ENCODE results near the gene OSBPL10. TPM values are rescaled to one million over a fixed set of nuclear protein-coding genes. Genes with fewer than 3 reads are reported as not detected.
"Not testable (repeated sequence)": the region's sequence is repeated elsewhere in the genome, so short reads cannot be mapped to it uniquely, and the experiment has no call there.

OSBPL10 gene
- total and polyA plus RNA-seq, 7 donors = 2.3 to 77.7 (median 8.5) TPM

DNA sequence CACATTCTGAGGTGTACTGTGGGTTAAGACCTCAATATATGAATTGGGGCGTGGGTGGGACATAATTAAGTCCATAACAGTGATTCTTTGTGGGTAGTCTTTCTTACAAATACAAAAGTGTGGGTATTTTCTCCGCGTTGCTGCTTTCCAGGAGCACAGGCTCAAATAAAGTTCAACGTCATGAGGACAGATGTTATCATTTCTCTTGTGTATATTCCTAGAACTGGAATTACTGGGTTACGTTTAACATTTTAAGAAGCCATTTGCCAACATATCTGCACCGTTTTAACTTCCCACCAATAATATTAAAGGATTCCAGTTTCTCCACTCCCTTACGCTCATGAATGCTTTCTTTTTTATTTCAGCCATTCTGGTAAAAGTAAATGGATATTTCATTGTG lies 40.1 kb upstream of the OSBPL10 start:
- H3K4me3 ChIP-seq = no peak overlapping the region
- H3K27me3 ChIP-seq = no peaks in the 10 kb centered on the region
- no peaks in the 10 kb centered on the region for H3K36me3 ChIP-seq
- no peak for DNase-seq
- H3K9me3 ChIP-seq = no peaks in the 10 kb centered on the region
- TF ChIP-seq POLR2A (IDR thresholded peaks at IDR 0.05) (no peak), EP300 (IDR thresholded peaks at IDR 0.05) (no peak), POLR2AphosphoS5 (IDR thresholded peaks at IDR 0.05) (no peak)
- TF ChIP-seq, protein P1, sequence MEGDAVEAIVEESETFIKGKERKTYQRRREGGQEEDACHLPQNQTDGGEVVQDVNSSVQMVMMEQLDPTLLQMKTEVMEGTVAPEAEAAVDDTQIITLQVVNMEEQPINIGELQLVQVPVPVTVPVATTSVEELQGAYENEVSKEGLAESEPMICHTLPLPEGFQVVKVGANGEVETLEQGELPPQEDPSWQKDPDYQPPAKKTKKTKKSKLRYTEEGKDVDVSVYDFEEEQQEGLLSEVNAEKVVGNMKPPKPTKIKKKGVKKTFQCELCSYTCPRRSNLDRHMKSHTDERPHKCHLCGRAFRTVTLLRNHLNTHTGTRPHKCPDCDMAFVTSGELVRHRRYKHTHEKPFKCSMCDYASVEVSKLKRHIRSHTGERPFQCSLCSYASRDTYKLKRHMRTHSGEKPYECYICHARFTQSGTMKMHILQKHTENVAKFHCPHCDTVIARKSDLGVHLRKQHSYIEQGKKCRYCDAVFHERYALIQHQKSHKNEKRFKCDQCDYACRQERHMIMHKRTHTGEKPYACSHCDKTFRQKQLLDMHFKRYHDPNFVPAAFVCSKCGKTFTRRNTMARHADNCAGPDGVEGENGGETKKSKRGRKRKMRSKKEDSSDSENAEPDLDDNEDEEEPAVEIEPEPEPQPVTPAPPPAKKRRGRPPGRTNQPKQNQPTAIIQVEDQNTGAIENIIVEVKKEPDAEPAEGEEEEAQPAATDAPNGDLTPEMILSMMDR (IDR thresholded peaks at IDR 0.05) = no peak
- WGBS, 2 donors = 90 to 94% methylated on average over 7 of the region's 7 CpGs
- intact Hi-C loops (cut with DNase I) = no loop called here
- peaks cover 0 to 25% (median 16%) of the 10 kb centered on the region in 4 donors for H3K4me1 ChIP-seq
- H3K27ac ChIP-seq = no peak overlapping the region

- Histone ChIP-seq H3K36me3 (no peaks in the 10 kb centered on the region), H3K4me3 (no peak overlapping the region), H3K27ac (peak overlapping the region in 3 of 4 donors; percentile 5 to 53 (median 49)), H3K27me3 (no peaks in the 10 kb centered on the region), H3K4me1 (peaks cover 0 to 25% (median 16%) of the 10 kb centered on the region in 4 donors), H3K9me3 (no peaks in the 10 kb centered on the region)
- DNase-seq = no peak
- WGBS, 2 donors = 44 to 47% methylated on average over 5 of the region's 5 CpGs
- TF ChIP-seq, protein P1 (IDR thresholded peaks at IDR 0.05) = peak; percentile 70 to 88 (median 76)
- no peak for TF ChIP-seq EP300 (IDR thresholded peaks at IDR 0.05)
- intact Hi-C loops (cut with DNase I) = loop anchor here (1.0 kb wide), 1 partner anchor 125 kb away; no protein-coding TSS in a partner anchor
Observed at GRCh38 chr3:32018757-32019564, 37.9 kb upstream of the OSBPL10 start.

GRCh38 chr3:32017286-32017685 lies 36.2 kb upstream of the OSBPL10 start:
- WGBS, 2 donors = 90 to 92% methylated on average over 3 of the region's 3 CpGs
- Histone ChIP-seq H3K9me3 (no peaks in the 10 kb centered on the region), H3K27ac (peak overlapping the region in 3 of 4 donors; percentile 5 to 53 (median 49)), H3K4me1 (peaks cover 0 to 25% (median 16%) of the 10 kb centered on the region in 4 donors), H3K27me3 (no peaks in the 10 kb centered on the region), H3K36me3 (no peaks in the 10 kb centered on the region), H3K4me3 (no peak overlapping the region)
- intact Hi-C loops (cut with DNase I) = no loop called here
- TF ChIP-seq POLR2A (IDR thresholded peaks at IDR 0.05) (no peak), EP300 (IDR thresholded peaks at IDR 0.05) (no peak), POLR2AphosphoS5 (IDR thresholded peaks at IDR 0.05) (no peak)
- TF ChIP-seq, protein P1 (IDR thresholded peaks at IDR 0.05) = no peak
- no peak for DNase-seq

DNA sequence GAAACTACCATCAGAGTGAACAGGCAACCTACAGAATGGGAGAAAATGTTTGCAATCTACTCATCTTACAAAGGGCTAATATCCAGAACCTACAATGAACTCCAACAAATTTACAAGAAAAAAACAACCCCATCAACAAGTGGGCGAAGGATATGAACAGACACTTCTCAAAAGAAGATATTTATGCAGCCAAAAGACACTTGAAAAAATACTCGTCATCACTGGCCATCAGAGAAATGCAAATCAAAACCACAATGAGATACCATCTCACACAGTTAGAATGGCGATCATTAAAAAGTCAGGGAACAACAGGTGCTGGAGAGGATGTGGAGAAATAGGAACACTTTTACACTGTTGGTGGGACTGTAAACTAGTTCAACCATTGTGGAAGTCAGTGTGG lies 34.6 kb upstream of the OSBPL10 start:
- not testable (repeated sequence) for H3K27me3 ChIP-seq

DNA sequence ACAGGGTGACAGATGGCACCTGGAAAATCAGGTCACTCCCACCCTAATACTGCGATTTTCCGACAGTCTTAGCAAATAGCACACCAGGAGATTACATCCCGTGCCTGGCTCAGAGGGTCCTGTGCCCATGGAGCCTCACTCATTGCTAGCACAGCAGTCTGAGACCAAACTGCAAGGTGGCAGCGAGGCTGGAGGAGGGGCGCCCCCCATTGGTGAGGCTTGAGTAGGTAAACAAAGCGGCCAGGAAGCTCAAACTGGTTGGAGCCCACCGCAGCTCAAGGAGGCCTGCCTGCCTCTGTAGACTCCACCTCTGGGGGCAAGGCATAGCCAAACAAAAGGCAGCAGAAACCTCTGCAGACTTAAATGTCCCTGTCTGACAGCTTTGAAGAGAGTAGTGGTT lies 29.6 kb upstream of the OSBPL10 start:
- H3K4me3 ChIP-seq; H3K36me3 ChIP-seq; H3K27ac ChIP-seq; DNase-seq; H3K27me3 ChIP-seq; H3K4me1 ChIP-seq; H3K9me3 ChIP-seq; intact Hi-C loops (cut with DNase I): not testable (repeated sequence)
- 94 to 97% methylated on average over 7 of the region's 7 CpGs for WGBS, 2 donors

More for the DNA sequence above, 34.6 kb upstream of the OSBPL10 start:
- intact Hi-C loops (cut with DNase I); H3K27ac ChIP-seq; H3K36me3 ChIP-seq; H3K9me3 ChIP-seq; DNase-seq; H3K4me3 ChIP-seq: not testable (repeated sequence)
- H3K4me1 ChIP-seq = peaks cover 0 to 25% (median 16%) of the 10 kb centered on the region in 4 donors
- WGBS, 2 donors = 80 to 96% methylated on average over 3 of the region's 3 CpGs

DNA sequence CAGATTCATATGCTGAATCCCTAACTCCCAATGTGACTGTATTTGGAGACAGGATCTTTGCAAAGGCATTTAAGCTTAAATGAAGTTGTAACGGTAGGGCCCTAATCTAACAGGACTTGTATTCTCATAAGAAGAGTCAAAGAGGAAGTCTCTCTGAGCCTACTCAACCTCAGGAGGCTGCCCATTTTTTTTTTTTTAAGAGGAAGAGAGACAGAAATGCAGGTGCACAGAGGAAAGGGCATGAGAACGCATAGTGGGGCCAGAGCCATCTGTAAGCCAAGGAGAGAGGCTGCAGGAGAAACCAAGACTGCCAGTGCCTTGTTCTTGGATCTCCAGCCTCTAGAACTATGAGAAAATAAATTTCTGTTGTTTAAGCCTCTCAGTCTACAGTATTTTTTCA lies 28.9 kb upstream of the OSBPL10 start:
- 57 to 92% methylated on average over 2 of the region's 2 CpGs for WGBS, 2 donors
- Histone ChIP-seq H3K4me3 (no peak overlapping the region), H3K27me3 (no peaks in the 10 kb centered on the region), H3K9me3 (no peaks in the 10 kb centered on the region), H3K4me1 (no peaks in the 10 kb centered on the region), H3K36me3 (no peaks in the 10 kb centered on the region), H3K27ac (no peak overlapping the region)
- DNase-seq = no peak
- intact Hi-C loops (cut with DNase I) = no loop called here
- TF ChIP-seq POLR2A (IDR thresholded peaks at IDR 0.05) (no peak), EP300 (IDR thresholded peaks at IDR 0.05) (no peak), POLR2AphosphoS5 (IDR thresholded peaks at IDR 0.05) (no peak)
- TF ChIP-seq, protein P1 (IDR thresholded peaks at IDR 0.05) = no peak
